ENCODE measurements around the gene TAS2R7.
"Not testable (repeated sequence)": the region's sequence is repeated elsewhere in the genome, so short reads cannot be mapped to it uniquely, and the experiment has no call there.

Gene TAS2R7

GRCh38 chr12:10802587-10802986 is at the start of gene TAS2R7:
TSS of gene TAS2R7 (minus strand) at chr12:10802627. CDS start at chr12:10802570, 57 bp downstream.
- no peak for DNase-seq

GRCh38 chr12:10851243-10851858 is 48.9 kb upstream of the TAS2R7 start:
- no peak for DNase-seq

GRCh38 chr12:10849425-10849878 is 47.0 kb upstream of the TAS2R7 start, which contains the start of gene PRR4:
TSS of gene PRR4 (minus strand) at chr12:10849475. CDS start at chr12:10849437, 38 bp downstream.
- DNase-seq = no peak

GRCh38 chr12:10847744-10848143 is 45.3 kb upstream of the TAS2R7 start:
- DNase-seq = no peak

- DNase-seq = no peak
These were observed 40.4 kb upstream of the TAS2R7 start for GRCh38 chr12:10842862-10843261.

- no peak for DNase-seq
These were observed 36.0 kb upstream of the TAS2R7 start for GRCh38 chr12:10838461-10838860.

GRCh38 chr12:10829994-10830393 is 27.6 kb upstream of the TAS2R7 start:
- no peak for DNase-seq

- no peak for DNase-seq
These were observed 23.8 kb upstream of the TAS2R7 start, which contains the start of gene TAS2R10 for GRCh38 chr12:10826258-10826657. TSS of gene TAS2R10 (minus strand) at chr12:10826358. CDS start at chr12:10826269, 89 bp downstream.

GRCh38 chr12:10824957-10825356 is 22.5 kb upstream of the TAS2R7 start:
- no peak for DNase-seq

GRCh38 chr12:10811883-10812536 is 9.6 kb upstream of the TAS2R7 start:
- DNase-seq = no peak

- DNase-seq = no peak
These were observed 7.6 kb upstream of the TAS2R7 start, which contains the start of gene TAS2R9 for GRCh38 chr12:10810068-10810467. TSS of gene TAS2R9 (minus strand) at chr12:10810168. CDS start at chr12:10810075, 93 bp downstream.

GRCh38 chr12:10807186-10807585 is 4.8 kb upstream of the TAS2R7 start, which contains the start of gene TAS2R8:
TSS of gene TAS2R8 (minus strand) at chr12:10807286. CDS start at chr12:10806980, 306 bp downstream.
- no peak for DNase-seq

- no peak for DNase-seq
These were observed 686 bp downstream of the TAS2R7 start for GRCh38 chr12:10801741-10802140.

- no peak for DNase-seq
These were observed 8.2 kb downstream of the TAS2R7 start for GRCh38 chr12:10794222-10794621.

- DNase-seq = not testable (repeated sequence)
These were observed 10.7 kb downstream of the TAS2R7 start for GRCh38 chr12:10791769-10792168.

- DNase-seq = no peak
These were observed 19.2 kb downstream of the TAS2R7 start for GRCh38 chr12:10783252-10783651.

GRCh38 chr12:10779103-10779502 is 23.3 kb downstream of the TAS2R7 start:
- DNase-seq = no peak

GRCh38 chr12:10771132-10771733 is 31.2 kb downstream of the TAS2R7 start:
- no peak for DNase-seq

GRCh38 chr12:10759657-10760056 is 42.8 kb downstream of the TAS2R7 start:
- no peak for DNase-seq

- DNase-seq = no peak
These were observed 46.2 kb downstream of the TAS2R7 start for GRCh38 chr12:10756194-10756593.

GRCh38 chr12:10753059-10753458 is 49.4 kb downstream of the TAS2R7 start:
- no peak for DNase-seq

Data from activated CD8-positive, alpha-beta memory T cell treated with anti-CD3 and anti-CD28 coated beads, Interleukin-2, amount 50 U/mL, for 4 hours (primary cell).